WI38 (cell line): ENCODE data around the gene MFSD6.

Source experiments
- H3K4me3 ChIP-seq: 2 replicates; pipeline ENCODE4 v1.5.1; 2011; ENCODE audit warnings: low read depth, mild to moderate bottlenecking, control low read depth, low read length
- CTCF ChIP-seq: IDR thresholded peaks from 2 replicates; pipeline ENCODE4 v1.5.1; 2012; ENCODE audit warnings: low read depth, mild to moderate bottlenecking, control low read depth, low read length

The MFSD6 gene

DNA sequence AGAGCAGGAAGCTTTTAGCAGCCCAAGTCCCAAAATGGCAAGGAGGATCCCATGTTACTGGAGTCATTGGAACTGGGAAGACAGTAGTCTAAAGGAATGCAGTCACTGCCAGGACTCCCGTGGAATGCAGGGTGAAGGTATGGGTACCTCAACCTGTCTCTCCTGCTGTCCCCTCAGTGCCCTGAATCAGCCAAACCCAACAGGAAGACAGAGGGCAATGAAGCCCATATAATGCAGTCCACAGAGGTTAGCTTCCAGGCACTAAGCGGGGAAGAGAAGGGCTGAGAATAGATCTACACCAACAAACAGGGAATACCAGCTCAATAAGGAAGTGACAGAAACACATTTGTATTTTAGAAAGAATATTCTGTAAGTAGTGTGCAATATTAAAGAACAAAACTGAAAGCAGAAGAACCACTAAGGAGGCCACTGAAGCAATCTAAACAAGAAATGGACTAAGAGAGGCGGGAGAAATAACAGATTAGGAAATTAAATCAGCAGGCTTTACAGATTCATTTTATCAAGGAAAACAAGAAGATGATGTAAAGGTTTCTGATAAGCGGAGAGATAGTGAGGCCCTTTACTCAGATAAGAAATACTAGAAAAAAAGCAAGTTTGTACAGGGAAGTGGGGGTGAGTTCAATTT, 118.1 kb downstream of the MFSD6 start:
- TF ChIP-seq CTCF: no peak
- no peak overlapping the region for H3K4me3 ChIP-seq

DNA sequence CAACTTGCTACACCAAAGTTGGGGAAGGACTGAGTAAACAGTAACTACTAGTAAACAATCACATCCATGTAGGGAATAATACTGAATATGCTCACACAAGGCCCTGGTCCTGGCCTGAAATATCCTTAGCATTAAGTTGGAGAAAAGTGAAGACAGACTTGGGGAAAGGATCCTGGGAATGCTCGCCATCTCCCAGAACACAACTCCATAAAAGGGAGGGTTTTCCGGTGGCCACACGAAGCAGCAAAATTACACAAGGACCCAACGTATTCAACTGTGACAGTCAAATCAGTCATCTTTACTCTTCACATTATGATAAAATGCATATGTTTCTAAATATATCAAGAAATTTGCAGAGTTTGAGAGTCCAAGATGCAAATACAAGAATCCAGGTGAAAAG, 119.1 kb downstream of the MFSD6 start:
- TF ChIP-seq CTCF: no peak
- no peak overlapping the region for H3K4me3 ChIP-seq

GRCh38 chr2:190527918-190528317, 119.8 kb downstream of the MFSD6 start:
- no peak overlapping the region for H3K4me3 ChIP-seq
- no peak for TF ChIP-seq CTCF

- H3K4me3 ChIP-seq: no peak overlapping the region
- no peak for TF ChIP-seq CTCF
These were observed 120.4 kb downstream of the MFSD6 start for GRCh38 chr2:190528521-190529001.

GRCh38 chr2:190529486-190530247, 121.5 kb downstream of the MFSD6 start:
- TF ChIP-seq CTCF: no peak
- H3K4me3 ChIP-seq: no peak overlapping the region

DNA sequence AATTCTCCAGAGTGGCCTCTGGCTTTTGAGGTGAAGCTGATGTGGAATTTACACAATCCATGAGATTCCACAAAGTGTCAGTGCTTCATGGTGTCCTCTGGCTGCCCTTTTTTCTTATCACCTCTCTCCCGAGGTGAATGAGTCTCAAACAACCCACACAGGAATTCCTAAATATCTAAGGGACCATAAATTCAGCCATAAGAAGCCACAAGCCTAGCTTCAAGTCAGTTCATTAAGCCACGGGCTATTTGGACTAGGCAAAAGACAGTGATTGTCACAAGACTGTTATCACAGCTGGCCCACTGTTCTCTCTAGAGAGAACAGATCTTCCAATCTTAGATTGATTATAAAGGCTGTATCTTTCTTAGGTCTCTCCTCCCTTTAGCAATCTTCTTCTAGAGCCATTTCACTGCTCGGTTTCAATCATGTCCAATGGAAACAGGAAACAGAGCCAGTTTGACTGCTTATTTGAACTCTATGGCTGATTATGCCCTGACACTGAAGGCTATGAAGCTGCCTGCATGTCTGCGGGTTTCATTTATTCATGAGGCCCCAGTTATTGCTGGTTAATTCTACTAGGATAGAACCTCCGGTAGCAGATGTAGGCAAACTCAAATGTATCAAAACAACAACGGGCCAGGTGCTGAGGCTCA, 122.2 kb downstream of the MFSD6 start:
- H3K4me3 ChIP-seq: no peak overlapping the region
- TF ChIP-seq CTCF: no peak

GRCh38 chr2:190532581-190532980, 124.4 kb downstream of the MFSD6 start:
- TF ChIP-seq CTCF: no peak
- no peak overlapping the region for H3K4me3 ChIP-seq
